Smooth muscle cell (in vitro differentiated cells): Measurements from ENCODE around the gene C1orf50. TPM values are rescaled to one million over a fixed set of nuclear protein-coding genes. Genes with fewer than 3 reads are reported as not detected.
A peak's percentile ranks its signal among the peaks of the same experiment; 100 is the strongest.

Experiments used
- DNase-seq: peaks from one replicate; lab custom pipeline; 2025; ENCODE audit not compliant: unreplicated experiment; lab: John Stamatoyannopoulos, UW
- H2AFZ ChIP-seq: fragments of 200-600 bp; sonication (generic); 2 replicates; pipeline ENCODE4 v1.6.0; 2016; ENCODE audit warnings: antibody characterized with exemption, low read depth, mild to moderate bottlenecking
- H3F3A ChIP-seq: fragments of 200-600 bp; sonication (generic); 2 replicates; pipeline ENCODE4 v1.6.0; 2017; ENCODE audit warnings: antibody characterized with exemption, low read depth
- H3K27ac ChIP-seq: fragments of 200-600 bp; sonication (generic); 2 replicates; pipeline ENCODE4 v1.5.1; 2016; ENCODE audit warnings: low read depth, mild to moderate bottlenecking
- H3K27me3 ChIP-seq: fragments of 200-600 bp; sonication (generic); 2 replicates; pipeline ENCODE4 v1.6.1; 2016; ENCODE audit warnings: low read depth, mild to moderate bottlenecking
- H3K36me3 ChIP-seq: fragments of 200-600 bp; sonication (generic); 2 replicates; pipeline ENCODE4 v1.5.1; 2016; ENCODE audit warnings: low read depth
- H3K4me1 ChIP-seq: fragments of 200-600 bp; sonication (generic); 2 replicates; pipeline ENCODE4 v1.5.1; 2016; ENCODE audit warnings: low read depth
- H3K4me2 ChIP-seq: fragments of 200-600 bp; sonication (generic); 2 replicates; pipeline ENCODE4 v1.6.0; 2016; ENCODE audit warnings: mild to moderate bottlenecking
- H3K4me3 ChIP-seq: fragments of 200-600 bp; sonication (generic); 2 replicates; pipeline ENCODE4 v1.5.1; 2016; ENCODE audit warnings: mild to moderate bottlenecking
- H3K79me2 ChIP-seq: fragments of 200-600 bp; sonication (generic); 2 replicates; pipeline ENCODE4 v1.6.0; 2016; ENCODE audit warnings: low read depth, mild to moderate bottlenecking
- H3K9ac ChIP-seq: fragments of 200-600 bp; sonication (generic); 2 replicates; pipeline ENCODE4 v1.6.0; 2016; ENCODE audit warnings: low read depth
- H3K9me3 ChIP-seq: fragments of 200-600 bp; sonication (generic); replicated peaks from 2 replicates; pipeline ENCODE4 v1.5.1; 2016; ENCODE audit warnings: low read depth
- H4K20me1 ChIP-seq: fragments of 200-600 bp; sonication (generic); 2 replicates; pipeline ENCODE4 v1.6.0; 2016; ENCODE audit warnings: low read depth
- WGBS: methylation state at CpG from one replicate; pipeline ENCODE4 v1.1.7; 2016; ENCODE audit warnings: low lambda C conversion rate; 5-methylcytosine and 5-hydroxymethylcytosine counted together
- polyA plus RNA-seq: library from polyadenylated mRNA; unstranded; fragments of >200 nt; fragmentation: Nextera tagmentation; extraction: Ambion mirVana; gene quantifications from 2 replicates; pipeline ENCODE4 v1.2.1, GENCODE V29; 2016
- total RNA-seq: library from RNA; depleted of rRNA; stranded (reverse); fragments of >200 nt; gene quantifications from 2 replicates; pipeline ENCODE4 v1.2.3, GENCODE V29; 2014
- TF ChIP-seq, protein P1 (sequence below): fragments of 200-600 bp; sonication (generic); IDR thresholded peaks from 2 replicates; pipeline ENCODE4 v1.5.1; 2017; ENCODE audit warnings: borderline replicate concordance, mild to moderate bottlenecking, antibody characterized with exemption; ENCODE audit not compliant: insufficient read depth, poor library complexity, severe bottlenecking

Gene C1orf50
- total and polyA plus RNA-seq, 2 experiments from 2014 or later = 1.8 to 9.7 TPM

GRCh38 chr1:42765269-42765668 is 1.8 kb upstream of the C1orf50 start:
- Histone ChIP-seq H3K4me2 (peak overlapping the region; percentile 98), H3K27ac (peak overlapping the region; percentile 74), H3K36me3 (peaks cover 4% of the 10 kb centered on the region), H3K9me3 (no peaks in the 10 kb centered on the region), H3K27me3 (no peaks in the 10 kb centered on the region), H3F3A (peaks cover 7% of the 10 kb centered on the region), H3K9ac (peak overlapping the region; percentile 88), H3K4me3 (peak overlapping the region; percentile 79), H3K79me2 (peaks cover 88% of the 10 kb centered on the region), H3K4me1 (peaks cover 9% of the 10 kb centered on the region), H2AFZ (peak overlapping the region; percentile 11), H4K20me1 (peaks cover 50% of the 10 kb centered on the region)
- DNase-seq = no peak
- TF ChIP-seq, protein P1, sequence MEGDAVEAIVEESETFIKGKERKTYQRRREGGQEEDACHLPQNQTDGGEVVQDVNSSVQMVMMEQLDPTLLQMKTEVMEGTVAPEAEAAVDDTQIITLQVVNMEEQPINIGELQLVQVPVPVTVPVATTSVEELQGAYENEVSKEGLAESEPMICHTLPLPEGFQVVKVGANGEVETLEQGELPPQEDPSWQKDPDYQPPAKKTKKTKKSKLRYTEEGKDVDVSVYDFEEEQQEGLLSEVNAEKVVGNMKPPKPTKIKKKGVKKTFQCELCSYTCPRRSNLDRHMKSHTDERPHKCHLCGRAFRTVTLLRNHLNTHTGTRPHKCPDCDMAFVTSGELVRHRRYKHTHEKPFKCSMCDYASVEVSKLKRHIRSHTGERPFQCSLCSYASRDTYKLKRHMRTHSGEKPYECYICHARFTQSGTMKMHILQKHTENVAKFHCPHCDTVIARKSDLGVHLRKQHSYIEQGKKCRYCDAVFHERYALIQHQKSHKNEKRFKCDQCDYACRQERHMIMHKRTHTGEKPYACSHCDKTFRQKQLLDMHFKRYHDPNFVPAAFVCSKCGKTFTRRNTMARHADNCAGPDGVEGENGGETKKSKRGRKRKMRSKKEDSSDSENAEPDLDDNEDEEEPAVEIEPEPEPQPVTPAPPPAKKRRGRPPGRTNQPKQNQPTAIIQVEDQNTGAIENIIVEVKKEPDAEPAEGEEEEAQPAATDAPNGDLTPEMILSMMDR = no peak
- 16% methylated on average over 7 of the region's 7 CpGs for WGBS

DNA sequence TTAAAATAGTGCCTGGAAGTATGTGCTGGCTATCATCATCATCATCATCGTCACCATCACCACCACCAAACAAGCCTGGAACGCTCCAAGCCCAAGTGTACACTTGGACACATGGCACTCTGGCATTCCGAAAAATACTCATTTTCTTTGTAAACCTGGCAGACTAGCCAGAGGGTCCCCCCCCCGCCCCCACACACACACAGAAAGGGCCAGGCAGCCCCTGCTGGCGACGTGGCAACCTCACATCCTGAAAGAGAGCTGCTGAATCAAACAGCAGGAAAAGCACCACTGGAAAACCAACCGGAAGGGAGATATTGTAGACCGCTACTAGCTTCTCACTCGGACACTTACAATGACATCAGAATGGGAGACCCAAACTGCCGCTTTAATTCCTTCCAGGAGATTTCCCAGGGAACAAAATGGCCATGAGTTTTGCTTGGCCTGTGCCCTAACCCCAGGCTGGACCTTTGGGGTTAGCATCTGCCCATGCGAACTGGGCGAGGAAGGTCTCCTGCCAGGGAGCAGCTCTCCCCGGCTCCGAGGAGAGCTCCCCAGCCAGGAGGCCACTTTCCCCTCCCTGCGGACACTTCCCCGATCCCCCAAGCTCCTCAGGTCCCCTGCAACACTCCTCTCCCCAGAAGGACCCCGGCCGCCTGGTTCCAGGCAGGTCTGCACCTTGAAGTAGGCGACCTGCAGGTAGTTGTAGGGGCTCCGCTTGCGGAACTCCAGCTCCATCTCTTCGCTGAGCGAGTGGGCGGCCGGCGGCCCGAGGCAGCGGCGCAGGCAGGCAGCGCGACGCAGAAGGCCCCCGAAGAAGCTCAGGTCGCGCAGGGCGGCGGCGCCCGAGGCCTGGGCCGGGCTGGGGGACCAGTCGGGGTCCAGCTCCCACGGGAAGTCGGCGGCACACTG is 963 bp upstream of the C1orf50 start:
- Histone ChIP-seq H3K4me1 (peaks cover 9% of the 10 kb centered on the region), H2AFZ (peak overlapping the region; percentile 20), H3K79me2 (peaks cover 92% of the 10 kb centered on the region), H3K9ac (peak overlapping the region; percentile 88), H3K9me3 (no peaks in the 10 kb centered on the region), H3F3A (peaks cover 7% of the 10 kb centered on the region), H3K4me3 (peak overlapping the region; percentile 79), H4K20me1 (peaks cover 48% of the 10 kb centered on the region), H3K36me3 (peaks cover 4% of the 10 kb centered on the region), H3K4me2 (peak overlapping the region; percentile 98), H3K27ac (peak overlapping the region; percentile 74), H3K27me3 (no peaks in the 10 kb centered on the region)
- TF ChIP-seq, protein P1 = peak; percentile 40
- WGBS = under 1% methylated on average over 43 of the region's 44 CpGs
- DNase-seq = peak; percentile 35

- no peaks in the 10 kb centered on the region for H3K27me3 ChIP-seq
These were observed 506 bp downstream of the C1orf50 start for GRCh38 chr1:42767510-42768000.

More at GRCh38 chr1:42767510-42768000, 506 bp downstream of the C1orf50 start:
- Histone ChIP-seq H4K20me1 (peaks cover 46% of the 10 kb centered on the region), H3K27ac (peak overlapping the region; percentile 50), H3K36me3 (no peaks in the 10 kb centered on the region), H3F3A (peaks cover 7% of the 10 kb centered on the region), H3K9ac (peak overlapping the region; percentile 79), H3K4me3 (peak overlapping the region; percentile 79), H3K4me2 (peak overlapping the region; percentile 92), H3K4me1 (peaks cover 9% of the 10 kb centered on the region), H2AFZ (peak overlapping the region; percentile 68), H3K9me3 (no peaks in the 10 kb centered on the region), H3K79me2 (peaks cover 91% of the 10 kb centered on the region)
- TF ChIP-seq, protein P1 = no peak
- DNase-seq = no peak
- WGBS = 10% methylated on average over 13 of the region's 23 CpGs
